Measurements from ENCODE around the gene PSMG1. TPM values are rescaled to one million over a fixed set of nuclear protein-coding genes. Genes with fewer than 3 reads are reported as not detected.

The PSMG1 gene
- total RNA-seq, 1 donor from 2014 or later: 35.0 TPM

GRCh38 chr21:39216290-39216689 lies 33.0 kb upstream of the PSMG1 start:
- no peak for DNase-seq (ENCODE audit: low spot score, unreplicated experiment)
- no peak for TF ChIP-seq CTCF (IDR thresholded peaks at IDR 0.05; ENCODE audit: unreplicated experiment)
- H3K36me3 Mint-ChIP-seq (ENCODE audit: insufficient read depth): peaks cover 19% of the 10 kb centered on the region
- H3K27me3 Mint-ChIP-seq: no peaks in the 10 kb centered on the region
- H3K4me1 Mint-ChIP-seq (ENCODE audit: low read depth): peaks cover 21% of the 10 kb centered on the region
- no peak overlapping the region for H3K27ac Mint-ChIP-seq
- no peaks in the 10 kb centered on the region for H3K9me3 Mint-ChIP-seq (ENCODE audit: low read depth)
- no peak overlapping the region for H3K4me3 Mint-ChIP-seq (ENCODE audit: low read depth)

- Mint-ChIP-seq H3K4me1 (ENCODE audit: low read depth) (peaks cover 18% of the 10 kb centered on the region), H3K36me3 (ENCODE audit: insufficient read depth) (peaks cover 22% of the 10 kb centered on the region), H3K27me3 (no peaks in the 10 kb centered on the region), H3K27ac (no peak overlapping the region), H3K9me3 (ENCODE audit: low read depth) (no peaks in the 10 kb centered on the region), H3K4me3 (ENCODE audit: low read depth) (no peak overlapping the region)
- DNase-seq (ENCODE audit: low spot score, unreplicated experiment): no peak
- TF ChIP-seq CTCF (IDR thresholded peaks at IDR 0.05; ENCODE audit: unreplicated experiment): no peak
Observed at GRCh38 chr21:39215078-39215477, 31.8 kb upstream of the PSMG1 start.

GRCh38 chr21:39209334-39209688 lies 26.1 kb upstream of the PSMG1 start:
- Mint-ChIP-seq H3K36me3 (ENCODE audit: insufficient read depth) (peaks cover 39% of the 10 kb centered on the region), H3K27me3 (no peaks in the 10 kb centered on the region), H3K27ac (no peak overlapping the region), H3K4me3 (ENCODE audit: low read depth) (no peak overlapping the region), H3K9me3 (ENCODE audit: low read depth) (no peaks in the 10 kb centered on the region), H3K4me1 (ENCODE audit: low read depth) (peaks cover 5% of the 10 kb centered on the region)
- TF ChIP-seq CTCF (IDR thresholded peaks at IDR 0.05; ENCODE audit: unreplicated experiment): no peak
- no peak for DNase-seq (ENCODE audit: low spot score, unreplicated experiment)

- no peaks in the 10 kb centered on the region for H3K27me3 Mint-ChIP-seq
- peaks cover 5% of the 10 kb centered on the region for H3K4me1 Mint-ChIP-seq (ENCODE audit: low read depth)
- H3K36me3 Mint-ChIP-seq (ENCODE audit: insufficient read depth): peaks cover 39% of the 10 kb centered on the region
- no peak for TF ChIP-seq CTCF (IDR thresholded peaks at IDR 0.05; ENCODE audit: unreplicated experiment)
- no peaks in the 10 kb centered on the region for H3K9me3 Mint-ChIP-seq (ENCODE audit: low read depth)
- no peak for DNase-seq (ENCODE audit: low spot score, unreplicated experiment)
- H3K27ac Mint-ChIP-seq: peak overlapping the region; percentile 65
- H3K4me3 Mint-ChIP-seq (ENCODE audit: low read depth): no peak overlapping the region
Observed at GRCh38 chr21:39208624-39209333, 25.5 kb upstream of the PSMG1 start.

GRCh38 chr21:39204134-39204533 lies 20.9 kb upstream of the PSMG1 start:
- DNase-seq (ENCODE audit: low spot score, unreplicated experiment): no peak
- TF ChIP-seq CTCF (IDR thresholded peaks at IDR 0.05; ENCODE audit: unreplicated experiment): peak; percentile 12
- H3K27me3 Mint-ChIP-seq: no peaks in the 10 kb centered on the region
- no peaks in the 10 kb centered on the region for H3K9me3 Mint-ChIP-seq (ENCODE audit: low read depth)
- peaks cover 41% of the 10 kb centered on the region for H3K36me3 Mint-ChIP-seq (ENCODE audit: insufficient read depth)
- no peak overlapping the region for H3K27ac Mint-ChIP-seq
- no peak overlapping the region for H3K4me3 Mint-ChIP-seq (ENCODE audit: low read depth)
- H3K4me1 Mint-ChIP-seq (ENCODE audit: low read depth): peaks cover 5% of the 10 kb centered on the region
